Activated CD4-positive, alpha-beta T cell treated with anti-CD3 and anti-CD28 coated beads, Interleukin-2, amount 50 U/mL, for 24 hours (primary cell): ENCODE data around the gene MTA3.

ENCODE experiments used
- DNase-seq, 2 donors: peaks; one replicate each; pipeline ENCODE4 v3.0.0-alpha.2; 2020; ENCODE audit warnings: low read depth in 1 of 2, low spot score in 1 of 2

MTA3 gene

DNA sequence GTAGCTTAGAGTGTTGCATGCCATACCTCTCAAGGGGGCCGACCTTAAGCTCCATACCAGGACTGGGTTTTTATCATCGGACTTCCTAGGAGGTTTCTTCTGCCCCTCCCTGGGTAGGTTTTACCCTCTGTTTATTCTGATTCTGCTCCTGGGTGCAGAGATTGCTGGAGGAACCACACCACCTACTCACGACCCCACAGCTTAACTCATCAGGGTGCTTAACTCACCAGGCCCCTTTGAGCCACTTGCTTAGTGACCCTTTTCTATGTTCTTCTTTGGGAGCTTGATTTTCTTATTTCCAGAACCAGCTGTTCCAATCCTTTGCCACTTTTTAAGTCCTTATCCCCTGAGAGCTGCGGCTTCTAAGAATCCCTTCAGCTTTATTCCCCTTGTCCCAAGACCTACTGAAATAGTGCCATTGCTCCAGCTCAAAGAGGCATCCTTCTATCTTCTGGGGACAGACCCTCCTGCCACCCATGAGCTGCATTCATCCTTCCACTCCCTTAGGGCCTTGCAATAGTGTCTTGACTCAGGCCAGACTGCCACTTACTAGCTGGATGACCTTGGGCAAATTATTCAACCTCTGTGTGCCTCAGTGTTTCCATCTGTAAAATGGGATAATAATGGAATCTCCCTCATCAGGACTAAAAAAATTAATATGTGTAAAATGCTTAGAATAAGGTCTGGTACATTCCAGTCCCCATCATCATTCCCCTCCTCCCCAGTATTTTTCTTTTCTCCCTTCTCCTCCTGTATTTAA lies 189.7 kb downstream of the MTA3 start:
- no peak for DNase-seq

GRCh38 chr2:42758751-42759150 lies 190.3 kb downstream of the MTA3 start:
- DNase-seq = no peak

DNA sequence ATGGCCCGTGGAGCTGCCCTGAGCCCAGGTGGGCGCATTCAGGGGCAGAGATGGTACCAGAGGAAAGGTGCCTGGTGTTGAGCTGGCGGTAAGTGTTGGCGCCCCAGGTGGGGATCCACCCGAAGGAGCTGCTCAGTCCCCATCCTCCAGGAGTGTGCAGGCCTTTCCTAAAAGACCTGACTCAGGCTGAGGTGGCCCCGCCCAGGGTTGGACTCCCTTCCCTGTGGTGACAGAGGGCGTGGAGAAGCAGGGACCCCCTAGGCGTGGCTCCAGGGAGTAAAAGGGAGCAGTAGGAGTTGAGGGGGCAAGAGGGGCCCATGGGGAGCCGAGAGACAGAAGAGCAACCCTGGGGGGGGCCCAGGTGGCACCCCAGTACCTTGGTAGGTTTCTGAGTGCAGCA lies 193.1 kb downstream of the MTA3 start:
- no peak for DNase-seq

- no peak for DNase-seq
Observed at GRCh38 chr2:42762155-42762554, 193.7 kb downstream of the MTA3 start.

- no peak for DNase-seq
Observed at GRCh38 chr2:42762823-42763804, 194.7 kb downstream of the MTA3 start.

DNA sequence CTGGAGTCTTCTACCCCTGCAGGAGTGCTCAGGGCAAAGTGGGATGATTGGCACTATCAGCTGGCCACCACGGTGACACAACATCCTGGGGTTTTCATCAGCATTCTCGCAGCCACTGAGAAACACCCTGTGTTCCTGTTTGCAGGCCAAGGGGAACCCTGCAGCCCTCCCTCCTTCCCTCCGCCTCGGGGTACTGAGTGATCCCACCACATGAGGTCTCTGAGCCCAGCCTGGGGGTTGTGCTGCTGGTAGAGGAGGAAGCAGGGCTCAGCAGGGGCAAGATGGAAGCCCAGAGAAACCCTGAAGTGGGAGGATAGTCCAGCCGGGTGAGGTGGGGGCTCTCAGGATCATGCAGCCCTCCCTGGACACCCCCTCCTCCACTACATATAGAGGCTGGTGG lies 195.7 kb downstream of the MTA3 start, which contains the start of gene OXER1:
Gene OXER1, minus strand, starts transcription at position 40 of the 400 bp plus-strand sequence. CDS start 73 bp downstream, outside the sequence.
- DNase-seq = no peak

GRCh38 chr2:42764901-42765300 lies 196.5 kb downstream of the MTA3 start:
- no peak for DNase-seq

- DNase-seq = no peak
Observed at GRCh38 chr2:42765686-42766085, 197.3 kb downstream of the MTA3 start.

GRCh38 chr2:42767080-42767898 lies 198.9 kb downstream of the MTA3 start:
- DNase-seq = no peak

DNA sequence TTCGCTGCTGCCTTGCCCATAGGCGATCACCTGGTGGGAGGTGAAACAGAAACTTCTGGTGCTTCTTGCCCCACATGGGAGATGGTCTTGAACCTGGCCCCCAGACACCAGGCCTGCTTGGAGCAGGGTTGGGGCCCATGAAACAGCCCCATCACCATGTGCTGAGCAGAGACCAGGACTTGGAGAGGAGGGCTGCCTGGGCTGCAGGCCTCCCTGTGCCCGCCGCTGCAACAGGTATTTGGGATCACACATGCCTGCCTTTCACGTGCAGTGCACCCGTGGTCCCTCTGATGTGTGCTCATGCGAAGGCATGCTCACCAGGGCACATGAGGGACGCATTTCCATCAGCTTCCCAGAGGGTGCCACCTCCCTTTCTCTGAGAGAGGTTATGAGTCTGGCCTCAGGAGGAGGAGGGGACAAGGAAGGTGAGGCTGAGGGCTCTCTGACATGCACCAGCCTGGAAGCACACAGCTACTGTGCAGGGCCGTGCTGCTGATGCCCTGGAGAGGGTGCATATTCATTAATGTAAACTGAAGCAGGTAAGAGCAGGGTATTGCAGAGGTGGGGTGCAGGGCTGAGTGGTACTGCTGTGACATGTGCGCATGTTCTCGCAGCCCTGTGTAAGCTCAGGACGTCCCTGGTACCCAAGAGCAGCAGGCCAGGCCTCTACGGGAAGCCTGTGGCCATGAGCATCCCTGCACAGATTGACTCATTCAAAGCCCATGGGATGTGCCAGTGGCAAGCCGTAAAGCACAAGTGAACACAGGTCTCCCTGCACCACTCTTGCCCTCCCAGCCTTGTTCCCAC lies 199.7 kb downstream of the MTA3 start:
- no peak for DNase-seq

DNA sequence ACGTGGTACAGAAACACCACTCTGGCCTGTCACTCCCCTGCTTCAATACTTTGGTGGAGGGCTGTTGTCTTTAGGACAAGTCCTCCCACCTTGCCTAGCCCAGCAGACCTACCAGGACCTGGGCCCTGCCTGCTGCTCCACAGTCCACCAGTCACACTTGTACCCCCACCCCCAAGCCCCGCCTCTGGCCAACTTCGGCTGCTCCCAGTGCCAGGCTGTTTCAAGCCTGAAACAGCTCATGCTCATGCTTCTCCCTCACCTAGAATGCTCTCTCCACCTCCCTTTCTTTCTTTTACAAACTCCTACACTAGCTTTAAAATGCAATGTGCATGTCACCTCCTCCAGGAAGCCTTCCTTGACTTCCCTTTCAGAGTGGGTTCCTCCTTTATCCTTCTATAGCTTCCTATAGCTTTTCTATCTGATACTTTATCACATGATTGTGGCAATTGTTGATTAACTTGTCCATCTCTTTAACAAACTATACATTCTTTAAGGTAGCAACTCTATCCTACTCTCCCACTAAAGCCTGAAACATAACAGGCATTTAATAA lies 200.3 kb downstream of the MTA3 start:
- DNase-seq = no peak

- no peak for DNase-seq
Observed at GRCh38 chr2:42769583-42770287, 201.3 kb downstream of the MTA3 start.

DNA sequence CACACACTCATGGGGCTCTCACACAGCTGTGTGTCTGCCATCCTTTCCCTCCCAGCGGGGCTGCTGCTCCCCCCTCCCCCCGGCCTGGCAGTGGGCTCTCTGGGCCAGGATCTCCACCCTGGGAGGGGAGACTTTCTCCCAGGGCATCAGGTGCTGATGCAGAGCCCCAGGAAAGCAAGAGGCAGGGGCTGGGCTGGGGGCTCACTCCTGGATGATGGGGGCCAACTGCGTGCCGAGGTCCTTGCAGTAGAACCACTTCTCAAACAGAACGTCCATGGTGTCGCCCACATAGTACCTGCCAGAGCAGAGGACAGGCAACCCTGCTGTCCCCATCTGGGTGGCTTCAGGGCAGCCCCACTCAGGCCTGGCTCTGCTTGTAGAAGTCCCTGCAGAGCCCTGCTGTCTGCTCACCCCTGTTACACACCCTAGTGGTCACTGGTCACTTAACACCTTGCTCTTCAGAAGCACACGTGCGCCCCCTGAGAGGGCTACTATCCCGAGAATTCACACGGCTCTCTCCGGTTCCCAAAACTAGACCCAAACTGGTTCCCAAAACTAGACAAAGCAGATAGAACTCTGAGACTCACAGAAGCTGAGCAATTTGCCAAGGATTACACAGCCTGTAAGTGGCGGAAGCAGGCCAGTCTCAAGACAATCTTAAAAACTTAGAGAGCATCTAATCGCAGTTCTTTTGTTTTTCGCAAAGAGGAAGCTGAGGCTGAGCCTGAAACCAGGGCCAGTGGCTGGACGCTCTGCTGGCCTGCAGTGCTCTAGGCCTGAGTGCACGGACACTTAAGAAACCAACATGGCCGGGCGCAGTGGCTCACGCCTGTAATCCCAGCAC lies 202.1 kb downstream of the MTA3 start:
- no peak for DNase-seq

- no peak for DNase-seq
Observed at GRCh38 chr2:42771546-42772153, 203.2 kb downstream of the MTA3 start.

- no peak for DNase-seq
Observed at GRCh38 chr2:42775186-42775585, 206.8 kb downstream of the MTA3 start.

DNA sequence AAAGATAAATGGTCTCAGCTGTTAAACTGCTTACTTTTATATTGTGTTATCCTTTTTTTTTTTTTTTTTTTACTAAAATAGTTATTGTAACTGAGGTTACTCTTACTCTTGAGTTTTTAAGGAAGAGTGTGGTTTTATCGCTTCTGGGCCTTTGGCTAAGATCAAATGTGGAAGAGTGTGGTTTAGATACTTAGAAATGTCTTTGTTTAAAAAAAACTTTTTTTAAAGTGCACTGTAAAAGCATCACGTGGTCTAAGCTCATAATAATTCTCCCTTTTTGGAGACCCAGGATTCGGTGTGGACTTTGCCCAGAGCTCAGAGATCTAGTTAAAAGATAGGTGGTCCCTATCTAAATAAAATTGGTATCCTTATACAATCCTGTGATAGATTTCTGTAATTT lies 207.4 kb downstream of the MTA3 start:
- DNase-seq = no peak

DNA sequence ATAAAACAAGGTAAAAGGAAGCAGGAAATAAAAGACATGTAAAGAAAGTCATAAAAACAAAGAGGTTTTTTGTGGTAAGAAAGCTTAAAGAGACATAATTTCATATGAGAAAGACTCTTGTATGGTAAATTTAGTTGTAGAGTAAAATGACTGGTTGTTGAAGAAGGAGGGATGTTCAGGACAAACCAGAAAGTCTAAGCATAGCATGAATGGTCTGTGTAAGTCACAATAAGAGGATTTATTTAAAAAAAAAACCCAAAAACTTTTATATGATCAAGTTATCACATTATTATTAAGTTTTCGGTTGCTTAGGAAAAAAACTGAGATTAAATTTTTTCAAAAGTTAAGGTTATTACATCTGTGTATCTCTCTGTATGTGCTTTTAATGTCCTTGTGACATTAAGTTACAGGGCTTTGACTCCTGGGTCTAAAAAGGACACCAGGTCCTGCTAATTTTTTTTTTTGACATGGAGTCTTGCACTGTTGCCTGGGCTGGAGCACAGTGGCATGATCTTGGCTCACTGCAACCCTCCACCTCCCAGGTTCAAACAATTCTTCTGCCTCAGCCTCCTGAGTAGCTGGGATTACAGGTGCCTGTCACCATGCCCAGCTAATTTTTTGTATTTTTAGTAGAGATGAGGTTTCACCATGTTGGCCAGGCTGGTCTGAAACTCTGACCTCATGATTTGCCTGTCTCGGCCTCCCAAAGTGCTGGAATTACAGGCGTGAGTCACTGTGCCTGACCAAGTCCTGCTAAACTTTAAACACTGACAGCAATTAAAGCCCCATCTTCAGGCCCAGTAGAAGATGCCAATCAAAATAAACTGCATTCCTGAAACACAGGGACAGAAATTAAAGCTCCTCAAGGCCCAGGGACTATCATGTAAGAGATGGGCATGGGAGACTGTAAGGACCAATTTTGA lies 209.7 kb downstream of the MTA3 start:
- DNase-seq = no peak
